ENCODE data around the gene PPP2R2B. TPM values are rescaled to one million over a fixed set of nuclear protein-coding genes. Genes with fewer than 3 reads are reported as not detected.
"Not testable (repeated sequence)": the region's sequence is repeated elsewhere in the genome, so short reads cannot be mapped to it uniquely, and the experiment has no call there.

Gene PPP2R2B
- total and polyA plus RNA-seq, 2 donors (not counting 3 experiments of a cell fraction or from before 2014, with no cell fraction given), result not detected

- intact Hi-C loops (cut with micrococcal nuclease) (no loop called here), dilution Hi-C loops (cut with MboI; ENCODE audit: extremely low pct_ligation_motif_present, low sequenced_read_pairs) (no loop called here)
- H3K4me2 ChIP-seq (ENCODE audit: insufficient read depth, low read length), result no peak overlapping the region
- ChIA-PET CTCF (no interaction called here), POLR2A (no interaction called here)
- FAIRE-seq (no peak), DNase-seq (ENCODE audit: low read depth, low spot score) (no peak)
- no peaks in the 10 kb centered on the region for H3K79me2 ChIP-seq (ENCODE audit: control insufficient read depth, insufficient read depth, low read length)
- TF ChIP-seq FOS (IDR thresholded peaks at IDR 0.05; ENCODE audit: borderline replicate concordance, insufficient read depth, low read length), result no peak
- TF ChIP-seq CTCF (IDR thresholded peaks at IDR 0.05; ENCODE audit: extremely low read depth in 1 of 2, insufficient read depth in 1 of 2, low read depth in 1 of 2, low read length in 2 of 2), result no peak
- TF ChIP-seq JUN (IDR thresholded peaks at IDR 0.05; ENCODE audit: borderline replicate concordance, insufficient read depth, insufficient read length, low read depth), result no peak
- no peak for TF ChIP-seq MAX (IDR thresholded peaks at IDR 0.05; ENCODE audit: insufficient read depth, insufficient read length)
- no peak for TF ChIP-seq POLR2A (IDR thresholded peaks at IDR 0.05; ENCODE audit: low read depth, low read length)
- no peaks in the 10 kb centered on the region for H3K9me1 ChIP-seq (replicated peaks; ENCODE audit: control insufficient read depth, extremely low read depth, insufficient read depth, low read length)
- H3K9ac ChIP-seq (replicated peaks; ENCODE audit: extremely low read depth, insufficient read depth, low read length), result no peak overlapping the region
- H2AFZ ChIP-seq (ENCODE audit: low read depth, low read length), result no peak overlapping the region
- H3K27me3 ChIP-seq (ENCODE audit: control insufficient read depth in 2 of 2, insufficient read depth in 2 of 2, low read length in 2 of 2), result no peaks in the 10 kb centered on the region
- H4K20me1 ChIP-seq (replicated peaks; ENCODE audit: control insufficient read depth, extremely low read depth, insufficient read depth, low read length), result no peaks in the 10 kb centered on the region
- BruUV-seq (replicated peaks), result no TSS peak
- no peaks in the 10 kb centered on the region for H3K4me1 ChIP-seq (ENCODE audit: control insufficient read depth, extremely low read depth, insufficient read depth, low read length)
- no peaks in the 10 kb centered on the region for H3K36me3 ChIP-seq (ENCODE audit: control insufficient read depth in 2 of 2, extremely low read depth in 1 of 2, insufficient read depth in 2 of 2, low read length in 2 of 2)
- H3K9me3 ChIP-seq (replicated peaks; ENCODE audit: control insufficient read depth, insufficient read depth, low read length), result no peaks in the 10 kb centered on the region
- no peak overlapping the region for H3K4me3 ChIP-seq (replicated peaks in 1 of 3; ENCODE audit: insufficient read depth in 1 of 3, low read depth in 1 of 3, low read length in 3 of 3)
- no peak overlapping the region for H3K27ac ChIP-seq (ENCODE audit: insufficient read depth, low read depth, low read length)
These were observed 260.1 kb downstream of the PPP2R2B start for GRCh38 chr5:146618434-146618833.

- H3K4me2 ChIP-seq (ENCODE audit: insufficient read depth, low read length); H3K9me3 ChIP-seq (replicated peaks; ENCODE audit: control insufficient read depth, insufficient read depth, low read length); BruUV-seq (replicated peaks); H3K27ac ChIP-seq (ENCODE audit: insufficient read depth, low read depth, low read length); H3K4me1 ChIP-seq (ENCODE audit: control insufficient read depth, extremely low read depth, insufficient read depth, low read length); H3K4me3 ChIP-seq (replicated peaks in 1 of 3; ENCODE audit: insufficient read depth in 1 of 3, low read depth in 1 of 3, low read length in 3 of 3); DNase-seq (ENCODE audit: low read depth, low spot score); CTCF ChIA-PET; H3K27me3 ChIP-seq (ENCODE audit: control insufficient read depth in 2 of 2, insufficient read depth in 2 of 2, low read length in 2 of 2); H3K36me3 ChIP-seq (ENCODE audit: control insufficient read depth in 2 of 2, extremely low read depth in 1 of 2, insufficient read depth in 2 of 2, low read length in 2 of 2); H3K9me1 ChIP-seq (replicated peaks; ENCODE audit: control insufficient read depth, extremely low read depth, insufficient read depth, low read length); H3K9ac ChIP-seq (replicated peaks; ENCODE audit: extremely low read depth, insufficient read depth, low read length); intact Hi-C loops (cut with micrococcal nuclease); H4K20me1 ChIP-seq (replicated peaks; ENCODE audit: control insufficient read depth, extremely low read depth, insufficient read depth, low read length); FAIRE-seq; dilution Hi-C loops (cut with MboI; ENCODE audit: extremely low pct_ligation_motif_present, low sequenced_read_pairs); H2AFZ ChIP-seq (ENCODE audit: low read depth, low read length); POLR2A ChIA-PET; H3K79me2 ChIP-seq (ENCODE audit: control insufficient read depth, insufficient read depth, low read length): not testable (repeated sequence)
These were observed 268.8 kb downstream of the PPP2R2B start for GRCh38 chr5:146609731-146610130.
